Mesendoderm (in vitro differentiated cells): Measurements from ENCODE around the gene BTBD7.
A peak's percentile ranks its signal among the peaks of the same experiment; 100 is the strongest.

Source experiments
- DNase-seq: peaks from one replicate; pipeline ENCODE4 v3.0.0; 2013
- H2AK5ac ChIP-seq: 2 replicates; pipeline ENCODE4 v1.6.1; 2013; ENCODE audit warnings: low read length, inconsistent platforms
- H2BK120ac ChIP-seq: 2 replicates; pipeline ENCODE4 v1.6.1; 2013; ENCODE audit warnings: low read depth, mild to moderate bottlenecking, low read length, moderate library complexity, mixed read lengths
- H2BK15ac ChIP-seq: replicated peaks from 2 replicates; pipeline ENCODE4 v1.6.1; 2013; ENCODE audit warnings: low read depth, mild to moderate bottlenecking, moderate library complexity
- H2BK5ac ChIP-seq: 2 replicates; pipeline ENCODE4 v1.6.1; 2013; ENCODE audit warnings: low read length, inconsistent platforms
- H3K18ac ChIP-seq: 2 replicates; pipeline ENCODE4 v1.6.1; 2013; ENCODE audit warnings: mild to moderate bottlenecking, low read length, mixed read lengths
- H3K23ac ChIP-seq: one replicate; pipeline ENCODE4 v1.6.1; 2013; ENCODE audit warnings: low read length
- H3K27ac ChIP-seq: 2 replicates; pipeline ENCODE4 v1.5.1; 2013; ENCODE audit warnings: low read depth, mild to moderate bottlenecking, inconsistent platforms, low read length, moderate library complexity
- H3K27me3 ChIP-seq: 2 replicates; pipeline ENCODE4 v1.6.1; 2013; ENCODE audit warnings: low read length, control low read depth, mild to moderate bottlenecking, inconsistent platforms; ENCODE audit not compliant: insufficient read depth, poor library complexity
- H3K36me3 ChIP-seq: 2 replicates; pipeline ENCODE4 v1.6.1; 2013; ENCODE audit warnings: low read length, inconsistent platforms; ENCODE audit not compliant: control insufficient read depth, insufficient read depth
- H3K4ac ChIP-seq: one replicate; pipeline ENCODE4 v1.6.1; 2013; ENCODE audit warnings: low read depth, mild to moderate bottlenecking, low read length, moderate library complexity
- H3K4me1 ChIP-seq: 2 replicates; pipeline ENCODE4 v1.6.1; 2013; ENCODE audit warnings: low read depth, low read length, inconsistent platforms; ENCODE audit not compliant: control insufficient read depth
- H3K4me2 ChIP-seq: 2 replicates; pipeline ENCODE4 v1.6.1; 2013; ENCODE audit warnings: low read length
- H3K4me3 ChIP-seq: 2 replicates; pipeline ENCODE4 v1.5.1; 2013; ENCODE audit warnings: mild to moderate bottlenecking, low read length
- H3K56ac ChIP-seq: one replicate; pipeline ENCODE4 v1.6.1; 2013; ENCODE audit warnings: low read length
- H3K79me1 ChIP-seq: 2 replicates; pipeline ENCODE4 v1.6.1; 2013; ENCODE audit warnings: low read length, inconsistent platforms
- H3K79me2 ChIP-seq: 2 replicates; pipeline ENCODE4 v1.6.1; 2013; ENCODE audit warnings: mild to moderate bottlenecking, low read length; ENCODE audit not compliant: control insufficient read depth, insufficient read depth
- H3K9ac ChIP-seq: 2 replicates; pipeline ENCODE4 v1.6.1; 2013; ENCODE audit warnings: low read length, inconsistent platforms
- H4K5ac ChIP-seq: one replicate; pipeline ENCODE4 v1.6.1; 2013; ENCODE audit warnings: low read length
- H4K8ac ChIP-seq: one replicate; pipeline ENCODE4 v1.6.1; 2013; ENCODE audit warnings: low read depth, mild to moderate bottlenecking, control low read depth, low read length, moderate library complexity
- WGBS: extraction: QIAGEN DNeasy Blood & Tissue Kit; methylation state at CpG from one replicate; pipeline ENCODE4 v1.1.7; 2013; ENCODE audit warnings: low lambda C conversion rate, missing lambda C conversion rate; ENCODE audit not compliant: insufficient coverage; ENCODE audit errors: extremely low coverage; 5-methylcytosine and 5-hydroxymethylcytosine counted together

BTBD7 gene

DNA sequence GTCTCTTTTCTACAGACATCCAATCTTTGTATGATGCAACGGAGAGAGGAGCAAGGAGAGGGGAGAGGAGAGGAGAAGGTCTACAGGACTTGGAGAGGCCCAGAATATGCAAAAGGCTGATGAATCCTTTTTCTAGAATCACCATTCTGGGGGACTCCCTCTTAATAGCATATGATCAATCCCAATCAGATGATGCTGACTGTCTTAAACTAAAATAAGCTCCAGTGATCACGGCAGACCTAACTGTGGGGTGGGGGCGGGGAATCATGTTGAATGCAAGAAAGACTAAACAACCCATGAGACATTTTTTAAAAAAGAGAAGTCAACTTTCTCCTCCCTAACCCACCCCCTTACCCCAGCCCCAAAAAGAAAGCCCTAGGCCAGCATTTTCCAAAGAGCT lies 33.4 kb downstream of the BTBD7 start:
- no peak overlapping the region for H2BK5ac ChIP-seq
- H4K5ac ChIP-seq, result no peak overlapping the region
- H3K79me2 ChIP-seq, result peaks cover 28% of the 10 kb centered on the region
- no peak overlapping the region for H4K8ac ChIP-seq
- no peak overlapping the region for H3K4me3 ChIP-seq
- no peak overlapping the region for H3K56ac ChIP-seq
- no peaks in the 10 kb centered on the region for H3K27me3 ChIP-seq
- DNase-seq, result peak; percentile 19
- H3K23ac ChIP-seq, result no peak overlapping the region
- no peak overlapping the region for H3K4me2 ChIP-seq
- H3K4ac ChIP-seq, result no peak overlapping the region
- H3K4me1 ChIP-seq, result peaks cover 15% of the 10 kb centered on the region
- H3K79me1 ChIP-seq, result peaks cover 11% of the 10 kb centered on the region
- no peak overlapping the region for H2AK5ac ChIP-seq
- WGBS, result no CpG with 5 or more reads among the region's 3 CpGs
- H3K36me3 ChIP-seq, result no peaks in the 10 kb centered on the region
- H2BK15ac ChIP-seq, result no peak overlapping the region
- no peak overlapping the region for H3K9ac ChIP-seq
- peak overlapping the region; percentile 22 for H3K18ac ChIP-seq
- no peak overlapping the region for H2BK120ac ChIP-seq
- no peak overlapping the region for H3K27ac ChIP-seq

DNA sequence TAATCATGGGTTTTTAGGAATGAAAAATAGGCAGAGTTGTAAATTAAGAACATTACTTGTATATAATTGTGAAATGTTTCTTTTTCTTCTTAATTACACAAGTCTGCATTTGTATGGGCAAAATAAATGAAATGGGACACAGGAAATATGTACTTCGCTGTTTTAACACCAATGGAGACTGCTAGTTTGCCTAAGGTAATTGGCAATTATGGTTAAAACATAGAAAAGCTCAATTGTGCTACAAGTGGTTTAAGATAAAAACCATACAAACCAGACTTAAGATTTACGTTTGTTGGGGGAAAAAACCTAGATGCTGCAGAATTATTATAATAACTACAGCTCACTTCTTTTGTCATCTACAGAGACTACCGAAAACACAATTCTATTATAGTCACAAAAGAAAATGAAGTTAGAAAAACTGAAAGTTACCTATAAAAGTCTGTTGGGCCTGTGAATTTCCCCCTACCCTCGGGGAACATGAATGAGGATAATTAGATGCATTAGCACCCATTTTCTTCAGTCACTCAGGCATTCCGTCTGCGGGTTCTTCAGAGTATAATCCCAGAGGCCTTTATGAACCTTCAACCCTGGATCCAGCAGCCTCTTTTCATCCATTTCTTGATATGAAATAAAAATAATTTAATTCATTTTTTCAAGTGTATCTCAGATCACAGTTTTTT lies 37.2 kb downstream of the BTBD7 start:
- Histone ChIP-seq H3K4me3 (no peak overlapping the region), H2BK120ac (no peak overlapping the region), H3K9ac (no peak overlapping the region), H3K18ac (no peak overlapping the region), H2BK5ac (no peak overlapping the region), H3K36me3 (no peaks in the 10 kb centered on the region), H2BK15ac (no peak overlapping the region), H4K8ac (no peak overlapping the region), H3K79me1 (peaks cover 5% of the 10 kb centered on the region), H3K79me2 (peaks cover 9% of the 10 kb centered on the region), H2AK5ac (no peak overlapping the region), H3K56ac (no peak overlapping the region), H3K23ac (no peak overlapping the region), H3K4ac (no peak overlapping the region), H3K4me2 (no peak overlapping the region), H3K4me1 (peaks cover 5% of the 10 kb centered on the region), H3K27ac (no peak overlapping the region), H3K27me3 (no peaks in the 10 kb centered on the region), H4K5ac (no peak overlapping the region)
- no CpG with 5 or more reads among the region's 6 CpGs for WGBS
- DNase-seq, result no peak

DNA sequence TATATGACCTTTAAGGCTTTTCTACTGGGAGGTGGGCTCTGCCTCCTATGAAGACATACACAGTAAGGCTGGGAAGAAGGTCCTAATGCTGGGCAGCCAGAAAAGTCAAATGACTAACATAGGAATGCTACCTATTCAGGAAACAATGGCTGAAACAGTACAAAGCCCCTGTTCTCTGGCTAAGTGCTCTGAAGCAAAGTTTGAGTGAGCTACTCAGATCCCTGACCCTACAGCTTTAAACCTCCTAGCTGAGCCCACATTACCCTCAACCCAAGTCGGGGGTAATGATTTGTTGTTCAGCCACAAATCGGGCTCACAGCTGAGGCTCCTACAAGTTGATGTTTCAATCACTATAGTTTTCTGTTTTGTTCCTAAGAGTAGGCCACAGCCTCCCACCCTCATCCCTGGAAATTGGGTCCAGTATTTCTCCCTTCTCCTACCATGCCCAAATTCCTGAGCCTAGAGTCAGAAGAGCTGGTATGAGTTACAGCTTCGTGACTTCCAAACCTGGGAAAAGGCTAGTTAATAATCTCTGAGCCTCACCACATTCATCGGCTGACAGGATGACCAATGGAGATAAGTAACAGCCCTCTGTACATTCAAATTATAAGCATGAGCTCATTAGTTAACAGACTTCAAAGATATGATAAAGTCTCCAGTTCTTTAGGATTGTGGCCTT lies 46.5 kb downstream of the BTBD7 start:
- Histone ChIP-seq H3K79me2 (no peaks in the 10 kb centered on the region), H3K4me3 (no peak overlapping the region), H3K56ac (no peak overlapping the region), H3K4ac (no peak overlapping the region), H3K36me3 (no peaks in the 10 kb centered on the region), H4K8ac (no peak overlapping the region), H3K27me3 (no peaks in the 10 kb centered on the region), H2BK5ac (no peak overlapping the region), H3K4me1 (no peaks in the 10 kb centered on the region), H4K5ac (no peak overlapping the region), H3K18ac (no peak overlapping the region), H3K79me1 (no peaks in the 10 kb centered on the region), H2AK5ac (no peak overlapping the region), H3K4me2 (no peak overlapping the region), H3K23ac (no peak overlapping the region), H3K27ac (no peak overlapping the region), H2BK120ac (no peak overlapping the region), H2BK15ac (no peak overlapping the region), H3K9ac (no peak overlapping the region)
- WGBS, result no CpG with 5 or more reads among the region's 4 CpGs
- peak; percentile 59 for DNase-seq

DNA sequence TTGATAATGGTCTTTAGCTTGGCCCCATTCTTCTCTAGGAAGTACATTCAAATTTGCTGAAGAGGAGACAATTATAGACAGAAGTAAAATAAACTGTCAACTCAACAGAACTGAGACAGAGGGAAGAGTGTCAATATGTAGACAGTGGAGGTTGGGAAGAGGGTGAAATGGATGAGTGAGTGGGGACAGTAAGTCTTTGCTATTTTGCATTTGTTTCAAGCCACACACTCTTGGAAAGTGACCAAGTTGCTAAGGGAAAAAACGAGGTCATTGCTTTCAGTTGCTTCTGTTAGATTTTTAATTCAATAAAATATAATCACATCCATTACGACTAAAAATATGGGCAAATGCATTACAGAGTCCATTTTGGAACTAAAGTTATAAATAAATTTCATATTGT lies 47.8 kb downstream of the BTBD7 start:
- DNase-seq, result no peak
- Histone ChIP-seq H4K5ac (no peak overlapping the region), H2BK15ac (no peak overlapping the region), H3K4ac (no peak overlapping the region), H3K4me1 (no peaks in the 10 kb centered on the region), H3K79me2 (no peaks in the 10 kb centered on the region), H2AK5ac (no peak overlapping the region), H3K23ac (no peak overlapping the region), H3K4me3 (no peak overlapping the region), H3K56ac (no peak overlapping the region), H3K27me3 (no peaks in the 10 kb centered on the region), H3K36me3 (no peaks in the 10 kb centered on the region), H2BK120ac (no peak overlapping the region), H3K9ac (no peak overlapping the region), H3K18ac (no peak overlapping the region), H4K8ac (no peak overlapping the region), H3K4me2 (no peak overlapping the region), H3K79me1 (no peaks in the 10 kb centered on the region), H3K27ac (no peak overlapping the region), H2BK5ac (no peak overlapping the region)
- no CpG with 5 or more reads among the region's 2 CpGs for WGBS

DNA sequence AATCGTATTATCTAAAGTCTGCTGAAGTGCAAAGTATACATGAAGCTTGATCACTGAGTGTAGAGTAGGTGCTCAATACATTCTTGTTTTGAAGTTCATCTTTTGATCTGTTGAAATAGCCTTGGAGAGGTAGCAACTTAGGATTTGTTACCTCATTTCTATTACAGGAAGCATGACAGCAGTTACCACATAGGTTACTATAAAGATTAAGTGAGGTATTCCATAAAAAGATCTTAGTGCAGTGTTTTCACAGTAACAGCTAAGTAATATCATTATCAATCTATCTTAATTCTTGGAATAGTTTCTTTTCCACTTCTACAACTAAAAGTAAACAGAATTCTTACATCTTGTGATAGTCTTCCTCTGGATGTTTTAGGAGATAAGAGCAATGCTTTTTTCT lies 50.9 kb downstream of the BTBD7 start:
- no peak overlapping the region for H3K4ac ChIP-seq
- no peak overlapping the region for H2BK15ac ChIP-seq
- no peak overlapping the region for H3K4me3 ChIP-seq
- no peak overlapping the region for H2AK5ac ChIP-seq
- no peak overlapping the region for H3K27ac ChIP-seq
- H3K23ac ChIP-seq, result no peak overlapping the region
- peaks cover 1% of the 10 kb centered on the region for H3K79me1 ChIP-seq
- H3K56ac ChIP-seq, result no peak overlapping the region
- peaks cover 4% of the 10 kb centered on the region for H3K4me1 ChIP-seq
- no peaks in the 10 kb centered on the region for H3K27me3 ChIP-seq
- no peak overlapping the region for H3K18ac ChIP-seq
- H4K8ac ChIP-seq, result no peak overlapping the region
- no peak overlapping the region for H2BK5ac ChIP-seq
- no peak overlapping the region for H2BK120ac ChIP-seq
- no peaks in the 10 kb centered on the region for H3K36me3 ChIP-seq
- no peak overlapping the region for H3K4me2 ChIP-seq
- no peak overlapping the region for H4K5ac ChIP-seq
- 100% methylated on average over 1 of the region's 1 CpG for WGBS
- H3K9ac ChIP-seq, result no peak overlapping the region
- no peak for DNase-seq
- no peaks in the 10 kb centered on the region for H3K79me2 ChIP-seq
